ENCODE results near the gene RUBCNL. TPM values are rescaled to one million over a fixed set of nuclear protein-coding genes. Genes with fewer than 3 reads are reported as not detected.

RUBCNL gene
- total and polyA plus RNA-seq, 2 of the 8 experiments (the other 6 are each of a cell fraction or from before 2014, with no cell fraction given) = 2.6 to 4.9 TPM

DNA sequence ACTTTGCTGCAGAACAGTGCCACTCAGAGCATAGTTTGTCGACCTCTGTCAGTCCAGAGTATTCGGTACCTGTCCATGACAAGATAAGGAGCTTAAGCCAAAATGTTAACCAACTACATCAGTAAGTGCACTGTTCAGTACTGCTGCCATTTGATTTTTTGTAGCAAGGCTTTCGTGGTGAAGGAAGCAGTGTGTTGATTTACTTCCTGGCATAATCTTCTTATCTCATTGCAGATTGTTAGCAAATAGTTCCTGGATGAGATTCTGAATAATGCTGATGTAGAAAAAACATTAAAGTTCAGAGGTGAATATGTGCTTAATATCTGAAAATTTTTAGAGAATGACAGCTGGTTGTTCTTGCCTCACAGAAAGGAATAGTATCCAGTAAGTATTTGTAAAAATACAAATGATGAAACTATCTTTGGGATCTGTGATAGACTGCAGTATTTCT, 89.7 kb downstream of the RUBCNL start:
- no peak overlapping the region for H3K18ac ChIP-seq (ENCODE audit: extremely low read depth, low read length)
- H3K4me2 ChIP-seq (ENCODE audit: insufficient read depth in 1 of 2, low read depth in 2 of 2, low read length in 2 of 2) = no peak overlapping the region
- H3K56ac ChIP-seq (replicated peaks; ENCODE audit: insufficient read length, low read depth, low read length) = no peak overlapping the region
- H3K9ac ChIP-seq (replicated peaks in 1 of 4; ENCODE audit: extremely low read depth in 1 of 4, low read depth in 3 of 4, low read length in 3 of 4) = no peak overlapping the region
- H2AK5ac ChIP-seq (ENCODE audit: low read depth, low read length) = no peak overlapping the region
- H2BK5ac ChIP-seq (ENCODE audit: low read depth, low read length) = no peak overlapping the region
- H3K27me3 ChIP-seq (replicated peaks in 1 of 4; ENCODE audit: control insufficient read depth in 3 of 4, extremely low read depth in 1 of 4, insufficient read depth in 3 of 4, low read length in 3 of 4) = no peaks in the 10 kb centered on the region; a peak in 1 of 7 replicates
- ChIA-PET CTCF (ENCODE audit: partially characterized antibody) (interaction anchor here (1.1 to 1.9 kb wide), 2 partner anchors 9 to 24 kb away, joined by 3 to 6 read pairs; no protein-coding TSS in a partner anchor), POLR2A (ENCODE audit: partially characterized antibody) (no interaction called here)
- no peak for DNase-seq (ENCODE audit: low read depth in 1 of 2, low spot score in 2 of 2)
- H2BK15ac ChIP-seq (ENCODE audit: low read length) = no peak overlapping the region
- no peaks in the 10 kb centered on the region for H3K9me3 ChIP-seq (ENCODE audit: insufficient read depth in 2 of 2, low read depth in 1 of 2, low read length in 1 of 2)
- FAIRE-seq = no peak
- no peak overlapping the region for H2BK20ac ChIP-seq (ENCODE audit: low read length)
- no peaks in the 10 kb centered on the region for H3K23me2 ChIP-seq (ENCODE audit: low read depth, low read length)
- H2AFZ ChIP-seq (ENCODE audit: low read length) = no peak overlapping the region
- no peak overlapping the region for H4K5ac ChIP-seq (ENCODE audit: insufficient read length, low read depth, low read length)
- H2BK12ac ChIP-seq (ENCODE audit: low read depth, low read length) = no peak overlapping the region
- WGBS, 2 experiments (ENCODE audit: extremely low coverage in 1 of 2, insufficient coverage in 1 of 2, insufficient read length in 1 of 2, insufficient replicate concordance in 2 of 2, low coverage in 1 of 2, low lambda C conversion rate in 2 of 2, missing lambda C conversion rate in 1 of 2) = 98% methylated on average over 3 of the region's 3 CpGs; no CpG with 5 or more reads in 1 of the 2 experiments
- H2BK120ac ChIP-seq (replicated peaks; ENCODE audit: low read depth, low read length) = no peak overlapping the region
- H4K91ac ChIP-seq (replicated peaks; ENCODE audit: insufficient read length, low read length) = no peak overlapping the region
- H4K8ac ChIP-seq (ENCODE audit: extremely low read depth, insufficient read depth, low read length) = no peak overlapping the region
- H3K14ac ChIP-seq (ENCODE audit: insufficient read length) = no peak overlapping the region
- H3K79me2 ChIP-seq (ENCODE audit: control insufficient read depth in 1 of 2, insufficient read depth in 2 of 2, low read length in 2 of 2) = no peaks in the 10 kb centered on the region
- no peak overlapping the region for H3K4ac ChIP-seq (replicated peaks; ENCODE audit: insufficient read length, low read depth, low read length)
- no peak overlapping the region for H3K27ac ChIP-seq (ENCODE audit: low read depth, low read length)
- no peaks in the 10 kb centered on the region for H4K20me1 ChIP-seq (replicated peaks in 1 of 2; ENCODE audit: control insufficient read depth in 1 of 2, insufficient read depth in 2 of 2, low read length in 2 of 2)
- H3K79me1 ChIP-seq (ENCODE audit: low read depth, low read length) = no peaks in the 10 kb centered on the region
- H3K4me3 ChIP-seq (ENCODE audit: extremely low read depth in 1 of 4, insufficient read depth in 2 of 4, low read depth in 3 of 4, low read length in 4 of 4) = no peak overlapping the region
- no peaks in the 10 kb centered on the region for H3K36me3 ChIP-seq (ENCODE audit: control insufficient read depth in 2 of 4, insufficient read depth in 4 of 4, low read length in 3 of 4)
- TF ChIP-seq, protein P1, sequence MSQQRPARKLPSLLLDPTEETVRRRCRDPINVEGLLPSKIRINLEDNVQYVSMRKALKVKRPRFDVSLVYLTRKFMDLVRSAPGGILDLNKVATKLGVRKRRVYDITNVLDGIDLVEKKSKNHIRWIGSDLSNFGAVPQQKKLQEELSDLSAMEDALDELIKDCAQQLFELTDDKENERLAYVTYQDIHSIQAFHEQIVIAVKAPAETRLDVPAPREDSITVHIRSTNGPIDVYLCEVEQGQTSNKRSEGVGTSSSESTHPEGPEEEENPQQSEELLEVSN (IDR thresholded peaks at IDR 0.05) = no peak
- TF ChIP-seq PHF8 (conservative IDR thresholded peaks at IDR 0.05; ENCODE audit: low read depth, low read length) = no peak
- H3K23ac ChIP-seq (ENCODE audit: insufficient read length) = no peak overlapping the region
- H3K4me1 ChIP-seq (replicated peaks in 1 of 4; ENCODE audit: control insufficient read depth in 3 of 4, insufficient read depth in 4 of 4, low read length in 3 of 4) = no peaks in the 10 kb centered on the region

All from H1 (cell line).